HCT116 (cell line): ENCODE measurements around the gene TMEM151A. TPM values are rescaled to one million over a fixed set of nuclear protein-coding genes. Genes with fewer than 3 reads are reported as not detected.
A peak's percentile ranks its signal among the peaks of the same experiment; 100 is the strongest.

Experiments used
- ATAC-seq: fragments of 200-7000 bp; cut with Tn5 transposase; 2 replicates; pipeline ENCODE4 v1.9.1; 2020; ENCODE audit warnings: mild to moderate bottlenecking, moderate library complexity
- BruUV-seq: library from RNA; stranded (reverse); fragments of 400-500 nt; replicated peaks from 2 replicates; lab custom pipeline; 2021; lab: Mats Ljungman, UMichigan
- CTCF ChIA-PET: fragments of 300-600 bp; sonication (Branson Sonifier 250); formaldehyde crosslinking; loops from one replicate; lab custom pipeline; 2021; ENCODE audit warnings: antibody characterized with exemption; lab: Charles Lee
- POLR2A ChIA-PET: fragments of 300-600, 350-600 bp; sonication (Branson Sonifier 250); formaldehyde crosslinking; loops from one replicate; lab custom pipeline; 2021; ENCODE audit warnings: antibody characterized with exemption; lab: Charles Lee
- RAD21 ChIA-PET, 2 experiments: fragments of 300-600 bp; sonication (Branson Sonifier 250); formaldehyde crosslinking; loops; one replicate each; lab custom pipeline; 2023; ENCODE audit warnings: low total read pairs in 2 of 2; ENCODE audit not compliant: uncharacterized antibody in 2 of 2, unreplicated experiment in 2 of 2, low non-redundant PET in 1 of 2; lab: Charles Lee
- DNase-seq: peaks from one replicate; pipeline ENCODE4 v3.0.0-alpha.2; 2010; ENCODE audit warnings: low read depth, low spot score
- H2AFZ ChIP-seq: fragments of 200-600 bp; shearing (Covaris generic), sonication (generic); 2 replicates; pipeline ENCODE4 v1.6.1; 2017; ENCODE audit warnings: low read depth, mixed run types, mixed read lengths, antibody characterized with exemption, low read length; ENCODE audit not compliant: poor library complexity, severe bottlenecking
- H3K27ac ChIP-seq: 2 replicates; pipeline ENCODE4 v1.5.1; 2012; ENCODE audit warnings: low read depth, low read length
- H3K27me3 ChIP-seq: fragments of 200-600 bp; sonication (generic); 2 replicates; pipeline ENCODE4 v1.6.1; 2016; ENCODE audit warnings: mixed run types, low read length, mixed read lengths; ENCODE audit not compliant: insufficient read depth
- H3K36me3 ChIP-seq, 2 experiments: fragments of 200-500 bp in 1 of 2; fragments of 200-600 bp in 1 of 2; sonication (Bioruptor generic) in 1 of 2; sonication (generic) in 1 of 2; 2 replicates each; pipeline versions ENCODE4 v1.5.1 to v1.6.1; 2014 to 2016; ENCODE audit warnings: low read length in 2 of 2, inconsistent platforms in 1 of 2, mixed read lengths in 1 of 2, mixed run types in 1 of 2; ENCODE audit not compliant: insufficient read depth in 2 of 2, control insufficient read depth in 1 of 2
- H3K4me1 ChIP-seq, 2 experiments: fragments of 200-600 bp in 1 of 2; sonication (generic) in 1 of 2; 2 replicates each; pipeline versions ENCODE4 v1.5.1 to v1.6.1; 2012 to 2017; ENCODE audit warnings: low read length in 2 of 2, inconsistent platforms in 1 of 2, mild to moderate bottlenecking in 1 of 2, mixed read lengths in 1 of 2, mixed run types in 1 of 2, moderate library complexity in 1 of 2; ENCODE audit not compliant: insufficient read depth in 2 of 2, control insufficient read depth in 1 of 2
- H3K4me2 ChIP-seq: fragments of 200-600 bp; sonication (generic); 2 replicates; pipeline ENCODE4 v1.6.1; 2017; ENCODE audit warnings: mixed run types, low read length, mixed read lengths
- H3K4me3 ChIP-seq, 2 experiments: fragments of 200-600 bp in 1 of 2; sonication (generic) in 1 of 2; replicated peaks in 1 of 2; 2 replicates each; pipeline ENCODE4 v1.5.1; 2011 to 2016; ENCODE audit warnings: low read length in 2 of 2, control low read depth in 1 of 2, low read depth in 1 of 2, mild to moderate bottlenecking in 1 of 2, mixed read lengths in 1 of 2, mixed run types in 1 of 2
- H3K79me2 ChIP-seq: fragments of 200-600 bp; sonication (generic); 2 replicates; pipeline ENCODE4 v1.6.1; 2017; ENCODE audit warnings: mild to moderate bottlenecking, mixed run types, low read length, moderate library complexity, mixed read lengths; ENCODE audit not compliant: insufficient read depth
- H3K9ac ChIP-seq: fragments of 200-600 bp; sonication (generic); 2 replicates; pipeline ENCODE4 v1.6.1; 2016; ENCODE audit warnings: low read length, mixed read lengths
- H3K9me2 ChIP-seq: fragments of 200-600 bp; sonication (generic), shearing (Covaris generic); 2 replicates; pipeline ENCODE4 v1.6.1; 2017; ENCODE audit warnings: mixed run types, mild to moderate bottlenecking, moderate library complexity; ENCODE audit not compliant: insufficient read depth
- H3K9me3 ChIP-seq, 2 experiments: fragments of 200-500 bp in 1 of 2; fragments of 200-600 bp in 1 of 2; sonication (Bioruptor generic) in 1 of 2; sonication (generic) in 1 of 2; 2 replicates each; pipeline ENCODE4 v1.6.1; 2014 to 2017; ENCODE audit warnings: low read length in 2 of 2, mixed read lengths in 2 of 2, inconsistent platforms in 1 of 2, low read depth in 1 of 2, mild to moderate bottlenecking in 1 of 2, mixed run types in 1 of 2, moderate library complexity in 1 of 2; ENCODE audit not compliant: control insufficient read depth in 1 of 2, insufficient read depth in 1 of 2
- H4K20me1 ChIP-seq: fragments of 200-600 bp; sonication (generic), shearing (Covaris generic); 2 replicates; pipeline ENCODE4 v1.6.1; 2017; ENCODE audit warnings: mixed run types, mild to moderate bottlenecking, moderate library complexity; ENCODE audit not compliant: insufficient read depth
- ATF3 ChIP-seq: IDR thresholded peaks from 2 replicates; pipeline ENCODE4 v1.6.1; 2012
- CBX3 ChIP-seq: IDR thresholded peaks from 2 replicates; pipeline ENCODE4 v1.6.1; 2012; ENCODE audit warnings: low read depth
- EGR1 ChIP-seq: IDR thresholded peaks from 2 replicates; pipeline ENCODE4 v1.6.1; 2012; ENCODE audit warnings: low read depth
- ELF1 ChIP-seq: IDR thresholded peaks from 2 replicates; pipeline ENCODE4 v1.6.1; 2012; ENCODE audit warnings: low read depth, borderline replicate concordance
- FOSL1 ChIP-seq: IDR thresholded peaks from 2 replicates; pipeline ENCODE4 v1.6.1; 2012; ENCODE audit warnings: low read depth
- JUND ChIP-seq: IDR thresholded peaks from 2 replicates; pipeline ENCODE4 v1.6.1; 2012
- POLR2AphosphoS5 ChIP-seq: IDR thresholded peaks from 2 replicates; pipeline ENCODE4 v1.6.1; 2011; ENCODE audit warnings: mild to moderate bottlenecking, low read depth, low read length, moderate library complexity
- RAD21 ChIP-seq: IDR thresholded peaks from 2 replicates; pipeline ENCODE4 v1.6.1; 2012; ENCODE audit warnings: low read depth, mild to moderate bottlenecking
- SIN3A ChIP-seq: IDR thresholded peaks from 2 replicates; pipeline ENCODE4 v1.6.1; 2012; ENCODE audit warnings: low read depth
- SP1 ChIP-seq: IDR thresholded peaks from 2 replicates; pipeline ENCODE4 v1.6.1; 2012; ENCODE audit warnings: low read depth
- SRF ChIP-seq: IDR thresholded peaks from 2 replicates; pipeline ENCODE4 v1.6.1; 2012; ENCODE audit warnings: low read depth
- TCF7L2 ChIP-seq: IDR thresholded peaks from 2 replicates; pipeline ENCODE4 v1.7.0; 2011; ENCODE audit warnings: borderline replicate concordance, inconsistent platforms; ENCODE audit not compliant: insufficient read depth, insufficient read length; ENCODE audit errors: extremely low read depth
- YY1 ChIP-seq: IDR thresholded peaks from 2 replicates; pipeline ENCODE4 v1.6.1; 2011; ENCODE audit warnings: low read length, low read depth, moderate library complexity, mild to moderate bottlenecking; ENCODE audit not compliant: insufficient replicate concordance; ENCODE audit errors: extremely low read depth
- ZFX ChIP-seq: fragments of 450-650 bp; IDR thresholded peaks from 2 replicates; pipeline ENCODE4 v1.6.1; 2017
- intact Hi-C: fragments of 100-400 bp; cut with micrococcal nuclease; formaldehyde crosslinking; loops from 2 replicates; pipeline ENCODE4 v1.10.0; 2022
- total RNA-seq: library from RNA; stranded (reverse); gene quantifications from one replicate; pipeline ENCODE4 v1.2.1, GENCODE V29; 2021; ENCODE audit not compliant: unreplicated experiment
- TF ChIP-seq, protein P1 (sequence below), 3 experiments: fragments of 200-600 bp in 1 of 3; sonication (generic) in 1 of 3; IDR thresholded peaks in 2 of 3; conservative IDR thresholded peaks in 1 of 3; 2 replicates each; pipeline ENCODE4 v1.5.1; 2012 to 2017; ENCODE audit warnings: low read depth in 2 of 3, low read length in 2 of 3, antibody characterized with exemption in 1 of 3, borderline replicate concordance in 1 of 3, control low read depth in 1 of 3, mild to moderate bottlenecking in 1 of 3, mixed read lengths in 1 of 3, mixed run types in 1 of 3, moderate library complexity in 1 of 3; ENCODE audit not compliant: insufficient read depth in 1 of 3
- TF ChIP-seq, protein P2 (sequence below): IDR thresholded peaks from 2 replicates; pipeline ENCODE4 v1.6.1; 2011; ENCODE audit warnings: mild to moderate bottlenecking, low read length, moderate library complexity; ENCODE audit not compliant: insufficient replicate concordance; ENCODE audit errors: extremely low read depth

The TMEM151A gene
- total RNA-seq, 1 experiment from 2014 or later: 5.9 TPM

- TF ChIP-seq, protein P1, sequence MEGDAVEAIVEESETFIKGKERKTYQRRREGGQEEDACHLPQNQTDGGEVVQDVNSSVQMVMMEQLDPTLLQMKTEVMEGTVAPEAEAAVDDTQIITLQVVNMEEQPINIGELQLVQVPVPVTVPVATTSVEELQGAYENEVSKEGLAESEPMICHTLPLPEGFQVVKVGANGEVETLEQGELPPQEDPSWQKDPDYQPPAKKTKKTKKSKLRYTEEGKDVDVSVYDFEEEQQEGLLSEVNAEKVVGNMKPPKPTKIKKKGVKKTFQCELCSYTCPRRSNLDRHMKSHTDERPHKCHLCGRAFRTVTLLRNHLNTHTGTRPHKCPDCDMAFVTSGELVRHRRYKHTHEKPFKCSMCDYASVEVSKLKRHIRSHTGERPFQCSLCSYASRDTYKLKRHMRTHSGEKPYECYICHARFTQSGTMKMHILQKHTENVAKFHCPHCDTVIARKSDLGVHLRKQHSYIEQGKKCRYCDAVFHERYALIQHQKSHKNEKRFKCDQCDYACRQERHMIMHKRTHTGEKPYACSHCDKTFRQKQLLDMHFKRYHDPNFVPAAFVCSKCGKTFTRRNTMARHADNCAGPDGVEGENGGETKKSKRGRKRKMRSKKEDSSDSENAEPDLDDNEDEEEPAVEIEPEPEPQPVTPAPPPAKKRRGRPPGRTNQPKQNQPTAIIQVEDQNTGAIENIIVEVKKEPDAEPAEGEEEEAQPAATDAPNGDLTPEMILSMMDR (IDR thresholded peaks at IDR 0.05 in 2 of 3, conservative IDR thresholded peaks at IDR 0.05 in 1 of 3; ENCODE audit: borderline replicate concordance in 1 of 3, insufficient read depth in 1 of 3, low read depth in 2 of 3, low read length in 2 of 3): no peak; a peak in 1 of 6 replicates
- TF ChIP-seq SP1: no peak
- TF ChIP-seq ELF1: no peak
- no peak for TF ChIP-seq FOSL1
- no peak for TF ChIP-seq POLR2AphosphoS5
- no peak for TF ChIP-seq RAD21
Observed at GRCh38 chr11:66311470-66311964, 19.8 kb downstream of the TMEM151A start (continued).

- Histone ChIP-seq H3K27me3 (no peaks in the 10 kb centered on the region), H3K4me1 (peaks cover 16 to 37% of the 10 kb centered on the region in 2 experiments), H2AFZ (peak overlapping the region; percentile 74), H3K9me3 (no peaks in the 10 kb centered on the region), H3K79me2 (no peaks in the 10 kb centered on the region), H3K9ac (peak overlapping the region; percentile 71), H3K4me3 (peak overlapping the region; percentile 41 to 57), H3K4me2 (peak overlapping the region; percentile 99), H3K9me2 (no peaks in the 10 kb centered on the region), H4K20me1 (no peaks in the 10 kb centered on the region), H3K27ac (peak overlapping the region; percentile 72), H3K36me3 (no peaks in the 10 kb centered on the region)
- ChIA-PET RAD21 (interaction anchor here (0.8 to 2.9 kb wide), 7 partner anchors 15 to 154 kb away, joined by 3 to 17 read pairs (median 6); partner anchors contain the start of genes RIN1 (in 2 of the 2) and PELI3 (in 1 of the 2)), POLR2A (interaction anchor here (0.6 to 3.0 kb wide), 18 partner anchors 10 to 366 kb away, joined by 3 to 18 read pairs (median 4); partner anchors contain the start of genes BRMS1, MRPL11, RBM4 and RBM4B), CTCF (interaction anchor here (0.7 to 3.4 kb wide), 25 partner anchors 10 to 742 kb away, joined by 3 to 121 read pairs (median 9); partner anchors contain the start of genes BRMS1, RAB1B, RBM4B and RIN1)
- DNase-seq (peak; percentile 95), ATAC-seq (peak; percentile 84)
- intact Hi-C loops: loop anchor here (1.0 to 5.0 kb wide), 6 partner anchors 16 to 118 kb away; partner anchors contain the start of genes RIN1, SLC29A2 and YIF1A
- no TSS peak for BruUV-seq
- TF ChIP-seq, protein P1 (IDR thresholded peaks at IDR 0.05 in 2 of 3, conservative IDR thresholded peaks at IDR 0.05 in 1 of 3; ENCODE audit: borderline replicate concordance in 1 of 3, insufficient read depth in 1 of 3, low read depth in 2 of 3, low read length in 2 of 3): peak; percentile 77 to 97 (median 94); a peak in 5 of 6 replicates
- no peak for TF ChIP-seq ATF3
- TF ChIP-seq JUND: no peak
- no peak for TF ChIP-seq FOSL1
- no peak for TF ChIP-seq SRF
- TF ChIP-seq, protein P2, sequence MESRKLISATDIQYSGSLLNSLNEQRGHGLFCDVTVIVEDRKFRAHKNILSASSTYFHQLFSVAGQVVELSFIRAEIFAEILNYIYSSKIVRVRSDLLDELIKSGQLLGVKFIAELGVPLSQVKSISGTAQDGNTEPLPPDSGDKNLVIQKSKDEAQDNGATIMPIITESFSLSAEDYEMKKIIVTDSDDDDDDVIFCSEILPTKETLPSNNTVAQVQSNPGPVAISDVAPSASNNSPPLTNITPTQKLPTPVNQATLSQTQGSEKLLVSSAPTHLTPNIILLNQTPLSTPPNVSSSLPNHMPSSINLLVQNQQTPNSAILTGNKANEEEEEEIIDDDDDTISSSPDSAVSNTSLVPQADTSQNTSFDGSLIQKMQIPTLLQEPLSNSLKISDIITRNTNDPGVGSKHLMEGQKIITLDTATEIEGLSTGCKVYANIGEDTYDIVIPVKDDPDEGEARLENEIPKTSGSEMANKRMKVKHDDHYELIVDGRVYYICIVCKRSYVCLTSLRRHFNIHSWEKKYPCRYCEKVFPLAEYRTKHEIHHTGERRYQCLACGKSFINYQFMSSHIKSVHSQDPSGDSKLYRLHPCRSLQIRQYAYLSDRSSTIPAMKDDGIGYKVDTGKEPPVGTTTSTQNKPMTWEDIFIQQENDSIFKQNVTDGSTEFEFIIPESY: no peak
- TF ChIP-seq SIN3A: no peak
- peak; percentile 57; the same call in 1 of the 2 replicates for TF ChIP-seq ZFX
- peak; percentile 48; the same call in 1 of the 2 replicates for TF ChIP-seq POLR2AphosphoS5
- no peak for TF ChIP-seq SP1
- TF ChIP-seq ELF1: no peak
- TF ChIP-seq CBX3: no peak
- TF ChIP-seq TCF7L2: no peak
- peak; percentile 90 for TF ChIP-seq EGR1
- TF ChIP-seq YY1: no peak
Observed at GRCh38 chr11:66311965-66312548, 20.4 kb downstream of the TMEM151A start.
